CD4-positive, alpha-beta T cell treated with Interleukin-12 subunit alpha and Interleukin-12 subunit beta, for 1 hour (primary cell): Measurements from ENCODE around the gene MAP3K6.
A peak's percentile ranks its signal among the peaks of the same experiment; 100 is the strongest.

Experiments
- DNase-seq: peaks from one replicate; pipeline ENCODE4 v3.0.0-alpha.2; 2020

MAP3K6 gene

GRCh38 chr1:27332536-27333281 lies 34.1 kb downstream of the MAP3K6 start:
- peak; percentile 71 for DNase-seq

GRCh38 chr1:27331922-27332321 lies 34.8 kb downstream of the MAP3K6 start:
- no peak for DNase-seq

- no peak for DNase-seq
Observed at GRCh38 chr1:27331426-27331825, 35.3 kb downstream of the MAP3K6 start.

- DNase-seq, result no peak
Observed at GRCh38 chr1:27330786-27331185, 36.0 kb downstream of the MAP3K6 start.

- DNase-seq, result no peak
Observed at GRCh38 chr1:27327964-27328363, 38.8 kb downstream of the MAP3K6 start.

- DNase-seq, result no peak
Observed at GRCh38 chr1:27325286-27325685, 41.5 kb downstream of the MAP3K6 start.

- DNase-seq, result no peak
Observed at GRCh38 chr1:27322569-27323240, 44.1 kb downstream of the MAP3K6 start.

- DNase-seq, result peak; percentile 97
Observed at GRCh38 chr1:27321813-27322568, 44.8 kb downstream of the MAP3K6 start, which contains the start of gene TMEM222. TMEM222 (plus strand) TSS chr1:27322163; CDS start chr1:27322198, 35 bp downstream.

- DNase-seq, result no peak
Observed at GRCh38 chr1:27318596-27318995, 48.2 kb downstream of the MAP3K6 start.

- no peak for DNase-seq
Observed at GRCh38 chr1:27318136-27318535, 48.6 kb downstream of the MAP3K6 start.

GRCh38 chr1:27316860-27317259 lies 49.9 kb downstream of the MAP3K6 start:
- no peak for DNase-seq

- DNase-seq, result no peak
Observed at GRCh38 chr1:27314737-27315136, 52.0 kb downstream of the MAP3K6 start.

- DNase-seq, result no peak
Observed at GRCh38 chr1:27314169-27314568, 52.6 kb downstream of the MAP3K6 start.

GRCh38 chr1:27307874-27308598 lies 58.7 kb downstream of the MAP3K6 start:
- DNase-seq, result no peak

GRCh38 chr1:27306892-27307761 lies 59.6 kb downstream of the MAP3K6 start:
- no peak for DNase-seq

GRCh38 chr1:27306071-27306470 lies 60.7 kb downstream of the MAP3K6 start:
- no peak for DNase-seq
